ENCODE results near the gene CFAP91. TPM values are rescaled to one million over a fixed set of nuclear protein-coding genes. Genes with fewer than 3 reads are reported as not detected.

The CFAP91 gene
- total RNA-seq, 4 donors from 2014 or later: 0.34 to 9.5 (median 1.9) TPM

DNA sequence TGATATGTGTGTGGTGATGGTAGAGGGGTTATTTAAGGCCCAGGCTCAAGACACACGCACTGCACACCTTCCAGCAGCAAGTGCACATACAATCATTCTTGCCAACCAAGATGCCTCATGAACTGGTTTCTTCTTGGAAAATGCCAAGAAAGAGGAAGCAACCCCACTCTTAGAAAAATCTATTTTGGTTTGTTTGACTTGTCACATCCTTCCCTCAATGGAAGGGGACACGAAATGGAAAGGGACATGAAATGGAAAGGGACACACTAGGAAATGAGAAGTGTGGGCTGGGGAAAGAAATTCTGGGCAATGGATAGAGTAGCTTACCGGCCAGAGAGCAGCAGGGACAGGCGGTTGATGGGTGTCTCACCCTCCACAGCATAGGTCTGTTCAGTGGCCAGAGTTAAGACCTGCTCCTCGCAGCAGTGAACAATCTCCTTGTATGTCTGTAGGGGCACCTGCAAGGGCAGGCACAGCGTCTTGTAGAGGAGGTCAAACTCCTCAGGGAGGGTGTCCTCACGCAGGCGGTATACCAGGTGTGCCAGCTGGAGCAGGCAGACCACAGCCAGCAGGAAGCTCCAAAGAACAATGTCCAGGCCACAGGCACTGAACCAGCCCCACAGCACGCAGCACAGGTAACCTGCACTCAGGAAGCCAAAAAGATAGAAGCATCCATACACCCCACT is 43.1 kb upstream of the CFAP91 start:
- DNase-seq (ENCODE audit: low spot score in 2 of 2): no peak
- H3K27me3 ChIP-seq: no peaks in the 10 kb centered on the region
- no peaks in the 10 kb centered on the region for H3K36me3 ChIP-seq
- H3K4me3 ChIP-seq: no peak overlapping the region
- H3K9me3 ChIP-seq: no peaks in the 10 kb centered on the region
- H3K4me1 ChIP-seq: peaks cover 4% of the 10 kb centered on the region
- TF ChIP-seq, protein P1, sequence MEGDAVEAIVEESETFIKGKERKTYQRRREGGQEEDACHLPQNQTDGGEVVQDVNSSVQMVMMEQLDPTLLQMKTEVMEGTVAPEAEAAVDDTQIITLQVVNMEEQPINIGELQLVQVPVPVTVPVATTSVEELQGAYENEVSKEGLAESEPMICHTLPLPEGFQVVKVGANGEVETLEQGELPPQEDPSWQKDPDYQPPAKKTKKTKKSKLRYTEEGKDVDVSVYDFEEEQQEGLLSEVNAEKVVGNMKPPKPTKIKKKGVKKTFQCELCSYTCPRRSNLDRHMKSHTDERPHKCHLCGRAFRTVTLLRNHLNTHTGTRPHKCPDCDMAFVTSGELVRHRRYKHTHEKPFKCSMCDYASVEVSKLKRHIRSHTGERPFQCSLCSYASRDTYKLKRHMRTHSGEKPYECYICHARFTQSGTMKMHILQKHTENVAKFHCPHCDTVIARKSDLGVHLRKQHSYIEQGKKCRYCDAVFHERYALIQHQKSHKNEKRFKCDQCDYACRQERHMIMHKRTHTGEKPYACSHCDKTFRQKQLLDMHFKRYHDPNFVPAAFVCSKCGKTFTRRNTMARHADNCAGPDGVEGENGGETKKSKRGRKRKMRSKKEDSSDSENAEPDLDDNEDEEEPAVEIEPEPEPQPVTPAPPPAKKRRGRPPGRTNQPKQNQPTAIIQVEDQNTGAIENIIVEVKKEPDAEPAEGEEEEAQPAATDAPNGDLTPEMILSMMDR (IDR thresholded peaks at IDR 0.05): no peak
- TF ChIP-seq POLR2A (IDR thresholded peaks at IDR 0.05): no peak
- TF ChIP-seq EP300 (IDR thresholded peaks at IDR 0.05): no peak
- WGBS: 92% methylated on average over 8 of the region's 9 CpGs
- H3K27ac ChIP-seq: no peak overlapping the region

- Histone ChIP-seq H3K9me3 (no peaks in the 10 kb centered on the region), H3K27ac (no peak within 1 kb of the TSS), H3K4me1 (peaks cover 4% of the 10 kb centered on the region), H3K27me3 (no peaks in the 10 kb centered on the region), H3K4me3 (no peak within 1 kb of the TSS), H3K36me3 (no peaks in the 10 kb centered on the region)
- 81% methylated on average over 9 of the region's 9 CpGs for WGBS
- DNase-seq (ENCODE audit: low spot score in 2 of 2): no peak
- no peak for TF ChIP-seq POLR2A (IDR thresholded peaks at IDR 0.05)
- no peak for TF ChIP-seq EP300 (IDR thresholded peaks at IDR 0.05)
- TF ChIP-seq, protein P1 (IDR thresholded peaks at IDR 0.05): no peak
- no peak for TF ChIP-seq POLR2AphosphoS5 (IDR thresholded peaks at IDR 0.05)
Measured at GRCh38 chr3:119660474-119661440, 42.1 kb upstream of the CFAP91 start, which contains the start of gene POPDC2. Gene POPDC2, minus strand, starts transcription at chr3:119660589. Its CDS starts 166 bp downstream, at chr3:119660423.

GRCh38 chr3:119662604-119663373 is 40.0 kb upstream of the CFAP91 start:
- Histone ChIP-seq H3K4me1 (peaks cover 4% of the 10 kb centered on the region), H3K36me3 (peaks cover 4% of the 10 kb centered on the region), H3K27ac (no peak overlapping the region), H3K4me3 (no peak overlapping the region), H3K9me3 (no peaks in the 10 kb centered on the region), H3K27me3 (no peaks in the 10 kb centered on the region)
- WGBS: 64% methylated on average over 1 of the region's 1 CpG
- no peak for DNase-seq (ENCODE audit: low spot score in 2 of 2)
- TF ChIP-seq EP300 (IDR thresholded peaks at IDR 0.05) (no peak), POLR2AphosphoS5 (IDR thresholded peaks at IDR 0.05) (no peak), POLR2A (IDR thresholded peaks at IDR 0.05) (no peak)

- H3K27me3 ChIP-seq: no peaks in the 10 kb centered on the region
- no peak overlapping the region for H3K4me3 ChIP-seq
- H3K9me3 ChIP-seq: no peaks in the 10 kb centered on the region
- no peak for DNase-seq (ENCODE audit: low spot score in 2 of 2)
- peaks cover 8% of the 10 kb centered on the region for H3K36me3 ChIP-seq
- H3K27ac ChIP-seq: no peak overlapping the region
- TF ChIP-seq EP300 (IDR thresholded peaks at IDR 0.05) (no peak), POLR2A (IDR thresholded peaks at IDR 0.05) (no peak), POLR2AphosphoS5 (IDR thresholded peaks at IDR 0.05) (no peak)
- TF ChIP-seq, protein P1 (IDR thresholded peaks at IDR 0.05): no peak
- 67% methylated on average over 2 of the region's 2 CpGs for WGBS
- H3K4me1 ChIP-seq: peaks cover 4% of the 10 kb centered on the region
Measured at GRCh38 chr3:119663885-119664284, 38.9 kb upstream of the CFAP91 start.

DNA sequence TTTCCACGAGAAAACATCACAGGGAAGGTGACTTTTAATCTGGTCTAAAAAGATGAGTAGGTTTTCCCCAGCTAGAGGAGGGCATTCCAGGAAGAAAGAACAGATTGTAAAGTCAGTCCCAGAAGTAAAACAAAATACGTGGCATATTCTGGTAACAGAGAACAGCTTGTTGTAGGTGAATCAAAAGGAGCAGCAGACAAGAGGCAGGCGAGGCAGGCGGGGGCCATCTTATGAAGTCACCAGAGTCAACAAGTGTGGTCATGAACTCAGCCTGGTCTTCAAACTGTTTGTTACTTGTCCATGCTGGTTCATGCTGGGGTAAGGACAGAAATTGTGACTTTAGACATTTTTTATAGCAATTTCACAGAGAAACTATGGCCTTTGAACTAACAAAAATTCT is 38.5 kb upstream of the CFAP91 start:
- WGBS: 68% methylated on average over 4 of the region's 4 CpGs
- H3K4me1 ChIP-seq: peaks cover 4% of the 10 kb centered on the region
- no peak for TF ChIP-seq POLR2AphosphoS5 (IDR thresholded peaks at IDR 0.05)
- TF ChIP-seq POLR2A (IDR thresholded peaks at IDR 0.05): no peak
- TF ChIP-seq, protein P1 (IDR thresholded peaks at IDR 0.05): no peak
- TF ChIP-seq EP300 (IDR thresholded peaks at IDR 0.05): no peak
- H3K9me3 ChIP-seq: no peaks in the 10 kb centered on the region
- no peak for DNase-seq (ENCODE audit: low spot score in 2 of 2)
- H3K4me3 ChIP-seq: no peak overlapping the region
- peaks cover 13% of the 10 kb centered on the region for H3K36me3 ChIP-seq
- H3K27ac ChIP-seq: no peak overlapping the region
- no peaks in the 10 kb centered on the region for H3K27me3 ChIP-seq

All from suprapubic skin (tissue), 4 donors.